ENCODE measurements around the gene ASCL3.

- TF ChIP-seq CTCF (IDR thresholded peaks at IDR 0.05), result no peak
- no peak for TF ChIP-seq POLR2A (IDR thresholded peaks at IDR 0.05; ENCODE audit: low read depth)
- no peak for TF ChIP-seq POLR2AphosphoS5 (IDR thresholded peaks at IDR 0.05)
Measured at GRCh38 chr11:8988329-8989234, 45.8 kb upstream of the ASCL3 start.

All from esophagus muscularis mucosa (tissue), 3 donors.